Peyer's patch (tissue), 4 donors: Measurements from ENCODE around the gene PRSS21. TPM values are rescaled to one million over a fixed set of nuclear protein-coding genes. Genes with fewer than 3 reads are reported as not detected.
A peak's percentile ranks its signal among the peaks of the same experiment; 100 is the strongest.

Experiments
- DNase-seq, 3 donors: peaks; one replicate each; pipeline ENCODE4 v3.0.0-alpha.2; 2017 to 2019
- H3K27ac ChIP-seq, 4 donors: fragments of 200-600 bp; sonication (generic); one replicate each; pipeline ENCODE4 v1.5.1; 2016 to 2019
- H3K27me3 ChIP-seq, 2 donors: fragments of 200-600 bp; sonication (generic); one replicate each; pipeline ENCODE4 v1.5.1; 2019
- H3K36me3 ChIP-seq, 3 donors: fragments of 200-600 bp; sonication (generic); one replicate each; pipeline ENCODE4 v1.5.1; 2016 to 2019
- H3K4me1 ChIP-seq, 4 donors: fragments of 200-600 bp; sonication (generic); one replicate each; pipeline ENCODE4 v1.5.1; 2016 to 2019
- H3K4me3 ChIP-seq, 4 donors: fragments of 200-600 bp; sonication (generic); 1 replicate in 3 of 4; 2 replicates in 1 of 4; pipeline ENCODE4 v1.5.1; 2016 to 2019; ENCODE audit warnings: mild to moderate bottlenecking in 1 of 4
- H3K9me3 ChIP-seq, 4 donors: fragments of 200-600 bp; sonication (generic); one replicate each; pipeline ENCODE4 v1.5.1; 2016 to 2019; ENCODE audit warnings: mild to moderate bottlenecking in 1 of 4
- CTCF ChIP-seq, 6 experiments: fragments of 450-650 bp in 4 of 6; fragments of 200-600 bp in 2 of 6; sonication (generic) in 1 of 6; IDR thresholded peaks; one replicate each; pipeline ENCODE4 v1.5.1; 2017 to 2019; ENCODE audit warnings: antibody characterized with exemption in 6 of 6, mild to moderate bottlenecking in 3 of 6, moderate library complexity in 1 of 6
- POLR2A ChIP-seq, 2 donors: fragments of 450-650 bp; IDR thresholded peaks; one replicate each; pipeline ENCODE4 v1.5.1; 2017; ENCODE audit warnings: antibody characterized with exemption in 2 of 2, mild to moderate bottlenecking in 2 of 2, moderate library complexity in 2 of 2
- total RNA-seq, 4 donors: library from RNA; depleted of rRNA; stranded (reverse); fragments of >200 nt; gene quantifications; one replicate each; pipeline ENCODE4 v1.1.0, GENCODE V29; 2016

The PRSS21 gene
- total RNA-seq, 4 donors from 2014 or later, result 0.88 TPM; not detected in 3

- no peaks in the 10 kb centered on the region for H3K27me3 ChIP-seq
- H3K4me1 ChIP-seq, result peaks cover 0 to 23% (median 16%) of the 10 kb centered on the region in 4 donors
- peaks cover 0 to 48% (median 0%) of the 10 kb centered on the region in 3 donors for H3K36me3 ChIP-seq
- no peaks in the 10 kb centered on the region for H3K9me3 ChIP-seq
- TF ChIP-seq CTCF (IDR thresholded peaks at IDR 0.05) (no peak), POLR2A (IDR thresholded peaks at IDR 0.05) (no peak)
- H3K27ac ChIP-seq, result no peak overlapping the region
- no peak overlapping the region for H3K4me3 ChIP-seq
- DNase-seq, result peak in 1 of 3 donors; percentile 38
Measured at GRCh38 chr16:2775131-2775716, 41.8 kb upstream of the PRSS21 start.

- TF ChIP-seq POLR2A (IDR thresholded peaks at IDR 0.05) (no peak), CTCF (IDR thresholded peaks at IDR 0.05) (no peak)
- Histone ChIP-seq H3K27ac (peak overlapping the region in 2 of 4 donors; percentile 91 to 100), H3K4me3 (peak overlapping the region; percentile 67 to 98 (median 89)), H3K36me3 (peaks cover 0 to 41% (median 0%) of the 10 kb centered on the region in 3 donors), H3K27me3 (no peaks in the 10 kb centered on the region), H3K4me1 (peaks cover 0 to 22% (median 16%) of the 10 kb centered on the region in 4 donors), H3K9me3 (no peaks in the 10 kb centered on the region)
- DNase-seq, result peak in 1 of 3 donors; percentile 33
Measured at GRCh38 chr16:2775765-2776499, 41.1 kb upstream of the PRSS21 start.

GRCh38 chr16:2776500-2777139 lies 40.4 kb upstream of the PRSS21 start:
- peak in 1 of 3 donors; percentile 62 for DNase-seq
- no peaks in the 10 kb centered on the region for H3K27me3 ChIP-seq
- H3K36me3 ChIP-seq, result peaks cover 0 to 35% (median 0%) of the 10 kb centered on the region in 3 donors
- peaks cover 0 to 22% (median 16%) of the 10 kb centered on the region in 4 donors for H3K4me1 ChIP-seq
- H3K4me3 ChIP-seq, result peak overlapping the region; percentile 67 to 98 (median 89)
- no peaks in the 10 kb centered on the region for H3K9me3 ChIP-seq
- peak overlapping the region; percentile 91 to 100 (median 99) for H3K27ac ChIP-seq
- TF ChIP-seq POLR2A (IDR thresholded peaks at IDR 0.05), result no peak
- TF ChIP-seq CTCF (IDR thresholded peaks at IDR 0.05), result no peak

GRCh38 chr16:2777231-2777902 lies 39.7 kb upstream of the PRSS21 start, which contains the start of gene ELOB:
Gene ELOB (minus strand): TSS chr16:2777280. CDS start chr16:2777239, 41 bp downstream.
- Histone ChIP-seq H3K27ac (peak within 1 kb of the TSS; percentile 91 to 100 (median 99)), H3K27me3 (no peaks in the 10 kb centered on the region), H3K4me1 (peaks cover 0 to 22% (median 16%) of the 10 kb centered on the region in 4 donors), H3K4me3 (peak within 1 kb of the TSS; percentile 67 to 98 (median 89)), H3K9me3 (no peaks in the 10 kb centered on the region), H3K36me3 (peaks cover 0 to 27% (median 0%) of the 10 kb centered on the region in 3 donors)
- TF ChIP-seq CTCF (IDR thresholded peaks at IDR 0.05) (no peak), POLR2A (IDR thresholded peaks at IDR 0.05) (peak; percentile 48 to 73)
- DNase-seq, result peak; percentile 82 to 93 (median 93)
